K562 treated with DMSO at 1 percent for 24 hours (cell line): ENCODE results near the gene GALNT4. TPM values are rescaled to one million over a fixed set of nuclear protein-coding genes. Genes with fewer than 3 reads are reported as not detected.

ENCODE experiments used
- total RNA-seq: library from RNA; unstranded; fragments of 300-600 nt; gene quantifications from 2 replicates; pipeline ENCODE4 v1.2.3, GENCODE V29; 2022; ENCODE audit warnings: low read depth; ENCODE audit not compliant: insufficient read depth

Gene GALNT4
- total RNA-seq, result 1.6 and 2.6 TPM in 2 replicates

GRCh38 chr12:89524541-89525304, at the start of gene GALNT4:
TSS of gene GALNT4 (minus strand) at chr12:89524796. CDS start at chr12:89524549, 247 bp downstream.

DNA sequence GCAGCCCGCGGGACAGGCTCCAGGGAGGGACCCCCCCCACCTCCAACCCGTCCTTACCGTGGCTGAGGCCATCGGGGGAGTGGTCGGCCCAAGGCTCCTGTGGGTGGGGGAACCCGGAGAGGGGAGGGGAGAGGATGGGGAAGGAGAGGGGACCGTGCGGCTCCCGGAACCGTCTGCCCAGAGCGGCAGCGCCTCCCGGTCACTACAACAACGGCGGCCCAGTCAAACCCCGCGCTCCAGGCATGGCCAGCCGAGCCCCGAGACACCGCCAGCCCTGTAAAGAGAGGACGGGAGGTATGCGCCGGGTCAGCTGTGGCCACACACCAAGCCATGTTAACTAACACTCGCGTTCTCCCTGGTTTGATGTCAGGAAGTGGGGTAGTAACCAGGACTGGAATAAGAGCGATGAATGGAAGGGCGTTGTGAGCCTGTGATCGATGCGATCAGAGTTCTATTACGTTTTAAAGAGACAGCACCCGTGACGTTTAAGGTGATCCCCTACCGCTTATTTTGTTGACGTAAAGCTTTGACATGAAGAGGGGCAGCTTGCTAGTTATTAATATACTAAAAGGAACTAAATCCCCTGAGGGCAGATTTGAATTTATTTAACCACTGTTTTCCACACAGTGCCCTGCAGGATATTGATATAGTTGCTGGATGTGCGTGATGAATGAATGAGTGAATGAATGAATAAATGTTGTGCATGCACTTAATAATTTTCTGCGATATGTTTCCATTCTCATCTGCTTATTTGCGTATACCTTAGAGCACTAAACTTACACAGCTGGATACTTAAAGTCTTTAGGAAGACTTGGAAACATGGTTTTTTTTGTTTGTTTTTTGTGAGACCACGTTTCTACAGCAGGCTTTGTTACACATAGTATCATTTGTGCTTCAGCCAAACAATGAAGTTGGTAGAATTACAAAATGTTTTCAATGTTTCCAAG, 1.5 kb upstream of the GALNT4 start, which contains the start of gene POC1B:
TSS of gene POC1B (minus strand) at position 224 of the 947 bp plus-strand sequence. CDS start at position 72, 152 bp downstream.

Other genes starting within 250 kb of the GALNT4 start
- gene DUSP6, start 172.3 kb downstream of the GALNT4 start, total RNA-seq, result not detected in 2 replicates
- 9.2 and 11.2 TPM in 2 replicates for gene POC1B, start 1.3 kb upstream of the GALNT4 start, total RNA-seq
- 8.0 and 9.5 TPM in 2 replicates for gene ATP2B1, start 184.0 kb upstream of the GALNT4 start, total RNA-seq